AG20443 (cell line): ENCODE measurements around the gene DNAH14.

ENCODE experiments used
- DNase-seq: peaks from one replicate; pipeline ENCODE4 v3.0.0; 2012; ENCODE audit warnings: low spot score, mixed read lengths

Gene DNAH14

DNA sequence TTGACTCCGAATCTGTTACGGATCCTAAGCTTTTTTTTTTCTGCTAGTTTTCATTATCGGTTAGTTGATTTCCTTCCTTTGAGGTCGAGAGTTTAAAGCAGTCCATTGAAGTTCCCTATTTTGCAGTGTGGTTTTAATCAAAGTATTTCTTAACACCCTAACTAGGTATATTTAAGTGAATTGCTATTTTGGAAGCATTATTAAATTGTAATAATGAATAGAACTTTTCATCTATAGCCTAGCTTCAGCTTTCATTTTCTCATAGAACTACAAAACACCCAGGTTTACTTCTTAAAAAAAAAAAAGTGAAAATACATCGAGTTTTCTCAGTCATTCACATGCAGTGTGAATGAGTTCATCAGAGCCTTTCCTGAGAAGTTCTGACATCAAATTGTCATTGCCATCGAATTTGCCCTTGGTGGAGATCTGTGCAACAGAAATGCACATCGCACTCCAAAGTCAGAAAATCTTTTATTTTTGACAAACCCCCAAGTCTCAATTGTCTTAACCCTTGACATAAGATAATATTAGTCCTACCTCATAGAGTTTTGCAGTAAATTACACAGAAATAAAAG is 499.5 kb downstream of the DNAH14 start:
- DNase-seq: no peak

DNA sequence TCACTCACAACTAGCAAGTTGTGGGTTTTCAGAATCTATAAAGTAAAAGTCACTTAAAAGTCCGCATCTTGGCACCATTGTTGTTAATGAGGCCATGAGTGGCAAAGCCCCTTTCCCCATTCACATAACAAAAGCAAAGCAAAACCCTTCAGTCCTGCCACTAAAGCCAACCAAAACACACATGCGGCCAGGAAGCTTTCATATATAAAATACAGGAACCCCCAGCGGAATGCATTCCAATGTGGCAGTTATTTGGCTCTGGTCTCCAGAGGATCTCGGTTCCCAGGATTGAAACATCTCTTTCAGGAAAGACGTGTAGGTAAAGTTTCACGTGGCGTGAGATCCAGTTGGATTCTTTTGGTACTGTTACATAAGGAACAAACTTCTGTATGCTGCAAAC is 500.8 kb downstream of the DNAH14 start:
- no peak for DNase-seq

DNA sequence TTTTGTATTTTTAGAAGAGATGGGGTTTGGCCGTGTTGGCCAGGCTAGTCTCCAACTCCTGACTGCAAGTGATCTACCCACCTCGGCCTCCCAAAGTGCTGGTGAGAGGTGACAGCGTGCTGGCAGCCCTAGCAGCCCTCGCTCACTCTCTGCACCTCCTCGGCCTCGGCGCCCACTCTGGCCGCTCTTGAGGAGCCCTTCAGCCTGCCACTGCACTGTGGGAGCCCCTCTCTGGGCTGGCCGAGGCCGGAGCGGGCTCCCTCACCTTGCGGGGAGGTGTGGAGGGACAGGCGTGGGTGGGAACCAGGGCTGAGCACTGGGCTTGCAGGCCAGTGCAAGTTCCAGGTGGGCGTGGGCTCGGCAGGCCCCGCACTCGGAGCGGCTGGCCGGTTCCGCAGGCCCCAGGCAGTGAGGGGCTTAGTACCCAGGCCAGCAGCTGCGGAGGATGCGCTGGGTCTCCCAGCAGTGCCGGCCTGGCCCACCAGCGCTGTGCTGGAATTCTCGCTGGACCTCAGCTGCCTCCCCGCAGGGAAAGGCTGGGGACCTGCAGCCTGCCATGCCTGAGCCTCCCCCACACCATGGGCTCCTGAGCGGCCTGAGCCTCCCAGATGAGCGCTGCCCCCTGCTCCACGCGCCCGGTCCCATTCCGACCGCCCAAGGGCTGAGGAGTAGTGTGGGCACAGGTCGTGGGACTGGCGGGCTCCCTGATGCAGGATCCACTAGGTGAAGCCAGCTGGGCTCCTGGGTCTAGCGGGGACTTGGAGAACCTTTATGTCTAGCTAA is 501.8 kb downstream of the DNAH14 start:
- DNase-seq: no peak

DNA sequence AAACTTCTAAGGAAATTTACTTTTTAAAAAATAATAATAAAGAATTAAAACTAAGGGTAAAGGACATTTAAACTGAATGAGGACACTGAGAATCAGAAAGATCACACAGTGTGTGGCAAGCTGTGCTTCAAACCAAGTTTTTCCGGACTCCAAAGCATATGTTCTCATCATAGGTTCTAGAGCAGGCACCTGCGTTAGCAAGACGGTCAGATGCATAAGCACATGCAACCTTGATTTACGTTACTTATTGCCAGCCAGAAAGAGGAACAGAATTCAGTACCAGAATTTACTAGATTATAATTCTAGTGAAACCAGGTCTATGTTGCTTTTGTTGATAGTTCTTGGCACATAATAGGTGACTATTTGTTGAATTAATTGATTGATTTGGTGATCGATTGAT is 504.6 kb downstream of the DNAH14 start:
- DNase-seq: no peak

DNA sequence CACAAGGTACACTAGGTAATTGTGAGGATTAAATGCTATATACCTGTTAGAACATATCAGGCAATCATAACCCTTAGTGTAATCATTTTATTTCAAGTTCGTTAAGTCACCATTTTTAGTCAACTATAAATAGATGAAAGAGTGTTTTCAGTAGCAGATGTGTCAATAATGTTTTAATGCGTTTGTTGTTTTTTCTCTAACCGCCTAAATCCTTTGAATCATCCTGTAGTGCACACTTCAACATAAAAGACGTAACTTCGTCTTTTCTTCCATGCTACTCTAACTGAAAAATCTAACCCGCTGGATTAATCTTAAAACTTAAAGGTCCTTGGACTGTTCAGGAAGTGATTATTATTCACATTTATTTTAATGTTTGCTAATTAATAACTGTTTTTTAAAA is 505.6 kb downstream of the DNAH14 start:
- no peak for DNase-seq

DNA sequence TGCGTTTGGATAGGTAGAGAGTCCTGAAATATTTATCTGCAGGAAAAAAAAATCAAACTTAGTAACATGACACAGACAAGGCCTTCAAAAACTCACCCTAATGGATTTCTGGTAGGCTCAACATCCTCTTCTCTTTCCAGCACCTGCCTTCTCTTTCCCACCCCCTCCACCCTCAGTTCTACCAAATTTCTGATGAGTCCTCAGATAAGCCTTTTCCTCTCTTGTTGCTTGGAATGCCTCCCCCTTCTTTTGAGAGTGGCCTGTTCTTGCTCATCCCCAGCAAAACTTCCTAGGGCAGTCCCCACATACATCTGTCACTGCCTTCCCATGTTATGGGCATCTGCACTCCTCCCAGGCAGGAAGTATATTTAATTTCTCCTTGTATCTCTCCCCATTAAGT is 506.0 kb downstream of the DNAH14 start:
- no peak for DNase-seq

DNA sequence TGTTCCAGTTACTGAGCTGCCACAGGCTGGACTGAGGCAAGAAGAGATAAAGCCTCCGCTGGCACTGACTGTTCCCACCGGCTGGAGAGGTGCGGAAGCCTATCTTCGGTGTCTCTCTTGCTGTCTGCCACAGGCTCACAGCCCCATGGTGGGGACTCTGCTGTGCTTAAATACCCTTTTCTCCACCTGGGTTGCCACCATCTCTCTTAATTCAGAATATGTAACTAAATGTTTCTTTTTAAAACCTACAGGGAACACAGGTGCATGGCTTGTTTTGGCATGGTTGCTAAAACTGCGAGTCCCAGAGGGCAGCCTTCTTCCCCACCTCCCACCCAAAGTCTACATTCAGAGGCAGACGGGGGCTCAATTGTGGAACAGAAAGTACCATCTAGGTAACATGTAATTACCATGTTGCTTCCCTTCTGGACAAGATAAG is 506.5 kb downstream of the DNAH14 start:
- DNase-seq: no peak

DNA sequence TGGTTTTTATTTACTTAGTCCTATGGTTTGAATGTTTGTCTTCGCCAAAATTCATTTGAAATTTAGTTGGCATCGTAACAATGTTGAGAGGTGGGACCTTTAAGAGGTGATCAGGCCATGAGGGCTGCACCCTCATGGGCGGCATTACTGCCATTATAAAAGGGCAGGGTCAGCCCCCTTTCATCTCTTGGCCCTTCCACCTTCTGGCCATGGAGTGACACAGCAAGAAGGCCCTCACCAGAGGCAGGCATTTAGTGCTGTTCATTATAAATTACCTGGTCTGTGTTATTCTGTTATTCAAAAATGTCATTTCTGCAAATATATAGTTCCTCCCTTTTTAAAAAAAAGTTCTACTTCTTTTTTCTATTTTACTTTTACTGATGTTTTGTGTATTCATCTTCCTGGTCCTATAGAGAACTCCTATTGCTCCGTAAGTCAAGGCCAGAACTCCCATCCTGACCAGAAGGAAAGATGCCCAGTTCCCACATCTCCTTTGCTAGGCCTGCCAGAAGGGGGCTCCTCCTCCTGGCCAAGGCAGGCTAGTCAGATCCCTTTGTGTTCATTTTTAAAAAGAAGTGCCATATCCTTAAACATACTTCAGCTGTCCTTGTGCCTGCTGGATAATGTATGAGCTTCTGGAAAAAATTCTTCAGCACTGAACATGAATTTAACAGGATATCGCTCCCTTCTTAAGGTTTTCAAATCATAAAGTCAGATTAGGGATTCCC is 508.4 kb downstream of the DNAH14 start:
- DNase-seq: peak; percentile 39

DNA sequence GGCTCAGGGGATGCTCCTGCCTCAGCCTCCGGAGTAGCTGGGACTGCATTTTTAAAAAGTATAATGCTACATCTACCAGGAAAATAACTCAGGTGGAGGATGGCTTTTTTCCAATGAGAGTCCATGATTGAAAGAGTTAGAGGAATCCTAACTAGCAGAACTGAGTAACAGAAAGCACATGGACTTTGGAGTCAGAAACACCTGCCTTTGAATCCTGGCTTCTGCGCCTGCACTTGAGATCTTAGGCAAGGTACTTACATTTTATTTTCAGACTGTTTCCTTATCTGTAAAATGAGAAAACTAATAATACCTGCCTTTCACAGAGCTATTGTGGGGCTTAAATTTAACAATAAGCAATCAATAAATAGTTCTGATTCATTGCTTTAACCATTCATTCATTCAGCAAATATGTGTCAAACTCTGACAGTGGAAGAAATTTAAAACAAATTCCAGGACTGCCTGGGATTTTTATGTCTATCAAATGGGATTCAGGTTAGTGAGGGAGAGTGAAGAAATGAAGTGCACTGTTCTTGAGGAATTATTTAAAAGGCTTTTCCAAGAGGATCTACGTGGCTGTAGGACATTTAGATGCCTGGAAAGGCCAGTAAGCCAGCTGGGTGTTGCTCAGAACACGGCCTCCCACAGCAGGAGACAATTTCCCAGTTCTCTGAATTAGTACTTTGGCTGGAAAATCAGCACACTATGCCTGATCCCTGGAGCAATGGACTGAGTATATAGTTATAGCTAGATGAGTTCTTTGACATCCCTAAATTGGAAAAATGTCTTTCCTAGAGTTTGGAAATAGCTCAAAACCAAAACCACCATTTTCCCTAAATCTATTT is 511.1 kb downstream of the DNAH14 start:
- no peak for DNase-seq

DNA sequence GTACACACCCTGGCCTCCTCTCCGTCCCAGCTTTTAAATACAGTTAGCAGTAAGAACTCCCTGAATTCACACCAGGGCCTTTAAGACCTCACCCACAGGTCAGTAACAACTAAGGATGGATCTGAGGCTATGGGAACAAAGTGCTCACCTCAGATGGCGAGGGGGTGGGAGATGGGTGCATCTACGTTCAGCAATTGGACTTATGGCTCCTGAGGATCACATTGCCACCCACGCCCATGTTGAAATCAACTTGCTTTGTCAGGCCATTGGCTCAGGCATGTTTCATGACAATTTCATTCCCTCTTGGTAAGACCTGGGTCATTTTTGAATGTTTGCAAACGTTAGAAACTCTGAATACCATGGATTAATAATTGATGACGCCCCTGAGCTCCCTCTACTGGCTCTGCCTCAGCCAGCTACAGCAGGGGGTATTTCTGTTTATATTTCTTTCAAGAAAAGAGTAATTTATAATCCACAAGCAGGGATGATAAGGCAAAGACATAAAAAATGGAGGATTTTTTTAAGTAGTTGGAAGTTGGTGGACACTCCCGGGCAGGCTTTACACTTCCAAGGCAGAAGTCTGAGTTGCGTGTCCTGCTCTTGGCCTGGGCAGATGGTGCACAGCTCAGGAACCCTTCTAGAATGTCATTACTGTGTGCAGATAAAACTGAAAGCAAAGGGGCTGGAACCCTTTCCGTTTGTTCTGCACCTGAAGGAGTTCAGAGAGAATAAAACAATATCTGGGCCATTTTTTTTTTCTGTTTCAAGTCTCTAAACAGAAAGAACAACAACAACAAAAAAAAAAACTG is 512.0 kb downstream of the DNAH14 start:
- no peak for DNase-seq

DNA sequence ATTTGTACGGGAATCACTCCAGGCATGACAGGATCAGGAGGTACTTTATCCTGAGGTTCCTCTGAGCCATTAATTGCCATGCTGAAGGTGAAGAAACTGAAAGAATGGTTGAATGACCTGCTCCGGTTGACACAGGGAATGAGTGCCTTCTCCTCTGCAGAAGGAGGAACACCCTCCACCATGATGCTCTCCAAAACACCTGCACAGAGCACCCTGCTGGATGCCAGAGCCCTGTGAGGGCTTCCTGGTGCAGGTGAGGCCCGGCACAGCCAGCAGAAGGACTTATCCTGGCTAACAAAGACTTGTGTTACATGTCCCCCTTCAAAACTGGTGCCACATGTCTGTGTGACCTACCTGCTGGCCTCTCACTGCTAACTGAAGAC is 512.6 kb downstream of the DNAH14 start:
- no peak for DNase-seq

DNA sequence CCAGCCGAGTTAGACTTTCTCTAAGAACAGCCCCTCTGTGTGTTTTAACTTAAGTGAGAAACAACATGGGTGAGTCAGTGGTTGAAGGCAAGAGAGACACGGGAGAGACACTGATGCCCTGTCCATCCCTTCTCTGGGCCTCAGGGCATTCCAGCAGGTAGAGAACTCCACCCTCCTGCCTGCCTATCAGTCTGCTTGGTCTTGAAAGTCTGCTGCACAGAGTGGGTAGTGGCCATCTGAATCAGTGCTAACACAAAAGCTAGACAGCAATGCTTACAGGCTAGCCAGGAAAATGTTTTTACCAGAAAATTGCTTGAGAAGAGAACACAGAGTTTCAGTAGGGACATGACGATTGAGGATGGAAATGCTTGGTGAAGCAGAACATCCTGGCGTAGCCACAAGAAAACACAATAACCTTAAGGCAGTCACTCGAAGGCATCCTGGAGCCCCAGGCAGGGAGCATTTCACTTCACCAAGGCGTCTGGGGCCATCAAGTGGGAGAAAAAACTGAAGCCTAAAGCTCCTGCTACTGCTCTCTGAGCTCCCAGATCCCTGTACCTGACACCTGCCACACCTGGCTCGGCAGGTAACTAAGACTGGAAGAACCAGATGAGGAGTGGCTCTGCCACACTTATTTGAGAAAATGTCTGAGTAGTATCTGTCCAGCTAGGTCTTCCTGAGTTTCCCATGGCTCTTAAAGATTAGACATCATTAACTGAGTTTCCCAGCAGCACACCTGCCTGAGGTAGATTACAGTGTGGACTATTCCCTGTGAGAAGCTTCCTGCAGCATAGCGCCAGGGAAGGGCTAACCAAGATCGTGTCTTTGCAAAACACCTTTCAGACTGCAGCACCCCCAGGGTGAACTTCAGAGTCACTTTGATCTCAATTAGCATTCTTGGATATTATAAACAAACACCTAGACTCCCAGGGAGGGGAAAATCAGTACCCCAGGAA is 516.4 kb downstream of the DNAH14 start:
- no peak for DNase-seq

DNA sequence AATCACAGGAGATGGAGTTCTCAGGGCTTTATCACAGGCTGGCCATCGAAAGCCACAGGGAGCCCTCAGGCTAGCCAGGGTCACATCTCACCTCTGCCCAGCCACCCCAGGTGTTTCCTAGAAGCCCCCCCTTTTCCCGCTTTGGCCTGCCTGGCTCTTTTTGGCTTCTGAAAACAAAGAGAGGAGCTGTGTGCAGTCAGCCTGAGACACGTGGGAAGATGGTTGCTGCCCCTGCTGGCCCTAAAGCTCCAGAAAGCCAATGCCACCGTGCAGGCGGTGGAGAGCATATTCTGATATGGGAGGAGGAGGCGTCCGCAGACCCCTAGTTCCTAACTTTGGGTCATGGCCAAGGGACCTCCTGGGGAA is 517.1 kb downstream of the DNAH14 start:
- no peak for DNase-seq

DNA sequence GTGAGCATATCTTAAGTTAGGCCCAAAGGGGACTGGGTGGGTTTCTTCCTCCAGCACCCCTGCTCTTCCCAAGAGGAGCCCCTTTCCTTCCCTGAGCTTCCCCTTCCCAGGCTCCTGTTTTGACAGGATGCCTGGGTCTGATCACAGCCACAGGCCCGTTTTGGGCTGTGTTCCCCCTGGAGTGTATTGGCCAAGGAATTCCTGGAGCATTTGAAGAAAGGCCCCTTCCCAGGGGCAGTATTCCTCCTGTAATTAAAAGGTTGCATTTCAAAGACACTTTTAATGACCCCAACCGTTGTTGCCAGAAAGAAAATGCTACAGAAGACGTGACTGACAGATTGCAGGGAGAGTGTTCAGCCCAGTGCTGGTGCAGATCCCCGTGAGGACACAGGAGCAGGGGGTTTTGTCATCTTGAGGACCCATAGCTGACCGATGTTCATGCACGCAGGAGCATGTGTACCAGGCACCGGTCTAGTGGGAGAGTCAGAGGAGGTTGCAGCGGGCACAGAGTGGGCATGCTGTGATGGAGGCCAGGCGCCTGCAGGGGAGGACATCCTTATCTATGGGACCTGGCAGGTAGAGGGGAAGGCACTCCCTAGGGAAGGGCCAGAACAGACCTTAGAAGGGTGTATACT is 517.6 kb downstream of the DNAH14 start:
- no peak for DNase-seq

DNA sequence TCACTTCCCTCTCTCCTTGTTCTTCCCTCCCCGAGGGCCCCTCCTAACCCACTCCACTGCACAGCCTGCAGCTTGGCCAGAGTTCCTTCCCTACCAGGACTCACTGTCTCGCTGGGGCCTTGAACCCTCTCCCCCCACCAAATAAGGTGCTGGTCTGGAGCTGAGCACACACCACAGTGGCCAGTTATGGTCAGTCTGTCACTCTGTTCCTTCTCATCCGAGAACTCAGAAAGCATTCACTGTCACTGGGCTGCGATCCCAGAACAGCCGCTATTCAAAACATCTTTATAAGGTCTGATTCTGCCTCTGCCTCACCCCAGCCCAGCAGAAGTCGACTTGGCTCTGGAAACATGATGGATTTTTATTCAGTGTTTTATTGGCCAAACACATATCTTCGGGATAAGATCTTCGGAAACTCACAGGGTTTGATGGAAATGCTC is 518.2 kb downstream of the DNAH14 start:
- DNase-seq: peak; percentile 64

DNA sequence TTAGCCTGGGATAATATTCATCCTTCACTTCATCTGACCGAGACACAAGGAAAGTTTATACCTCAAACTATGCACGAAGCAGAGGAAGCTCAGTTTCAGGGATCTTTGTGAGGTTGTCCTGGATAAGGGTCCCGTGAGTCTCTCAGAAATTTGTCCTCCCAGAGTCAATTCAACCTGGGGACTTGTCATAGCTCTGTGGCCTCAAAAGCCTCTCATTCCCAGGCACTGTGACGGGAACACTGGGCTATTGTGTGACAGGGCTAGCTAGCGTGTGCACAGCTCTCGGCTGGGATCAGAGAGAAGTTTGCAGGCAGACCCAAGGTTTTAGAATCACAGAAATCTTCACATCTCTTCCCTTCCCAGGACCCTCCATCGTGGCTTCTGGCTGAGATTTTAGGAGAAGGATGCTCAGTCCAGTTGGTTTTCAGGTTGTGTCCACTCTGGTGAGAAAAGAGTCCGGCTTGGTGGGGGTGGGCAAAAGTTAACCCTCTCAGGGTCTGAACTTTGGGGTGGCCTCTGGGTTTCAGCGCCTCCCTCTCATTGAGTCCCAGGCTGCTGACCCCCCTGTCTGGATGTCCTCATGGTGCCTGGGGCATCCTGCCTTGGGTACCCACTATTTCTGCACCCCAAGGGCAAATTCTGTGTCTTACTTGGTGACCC is 518.8 kb downstream of the DNAH14 start:
- DNase-seq: no peak
